ENCODE data around the gene SART3.
A peak's percentile ranks its signal among the peaks of the same experiment; 100 is the strongest.

Gene SART3

DNA sequence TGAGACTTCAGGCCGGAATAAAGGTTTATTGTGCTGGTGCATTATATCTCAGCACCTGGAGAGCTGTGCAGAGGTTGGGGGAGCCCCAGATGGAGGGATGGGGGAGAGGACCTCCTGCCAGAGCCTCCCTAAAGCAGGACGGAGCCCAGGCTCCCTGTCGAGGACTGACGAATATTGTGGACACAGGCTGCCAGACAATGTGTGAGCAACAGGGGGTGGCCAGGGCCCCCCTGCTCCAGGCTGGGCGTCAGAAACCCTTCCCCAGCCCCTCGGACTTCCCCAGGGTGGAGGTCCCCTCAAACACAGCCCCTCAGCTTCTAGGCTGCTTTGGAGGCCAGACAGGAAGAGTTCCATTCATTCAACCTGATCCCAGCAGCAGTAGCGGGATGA lies 28.9 kb upstream of the SART3 start:
- TF ChIP-seq CTCF (IDR thresholded peaks at IDR 0.05; ENCODE audit: low read depth, low read length): no peak
- no peak for DNase-seq (ENCODE audit: extremely low read depth, low read depth)

DNA sequence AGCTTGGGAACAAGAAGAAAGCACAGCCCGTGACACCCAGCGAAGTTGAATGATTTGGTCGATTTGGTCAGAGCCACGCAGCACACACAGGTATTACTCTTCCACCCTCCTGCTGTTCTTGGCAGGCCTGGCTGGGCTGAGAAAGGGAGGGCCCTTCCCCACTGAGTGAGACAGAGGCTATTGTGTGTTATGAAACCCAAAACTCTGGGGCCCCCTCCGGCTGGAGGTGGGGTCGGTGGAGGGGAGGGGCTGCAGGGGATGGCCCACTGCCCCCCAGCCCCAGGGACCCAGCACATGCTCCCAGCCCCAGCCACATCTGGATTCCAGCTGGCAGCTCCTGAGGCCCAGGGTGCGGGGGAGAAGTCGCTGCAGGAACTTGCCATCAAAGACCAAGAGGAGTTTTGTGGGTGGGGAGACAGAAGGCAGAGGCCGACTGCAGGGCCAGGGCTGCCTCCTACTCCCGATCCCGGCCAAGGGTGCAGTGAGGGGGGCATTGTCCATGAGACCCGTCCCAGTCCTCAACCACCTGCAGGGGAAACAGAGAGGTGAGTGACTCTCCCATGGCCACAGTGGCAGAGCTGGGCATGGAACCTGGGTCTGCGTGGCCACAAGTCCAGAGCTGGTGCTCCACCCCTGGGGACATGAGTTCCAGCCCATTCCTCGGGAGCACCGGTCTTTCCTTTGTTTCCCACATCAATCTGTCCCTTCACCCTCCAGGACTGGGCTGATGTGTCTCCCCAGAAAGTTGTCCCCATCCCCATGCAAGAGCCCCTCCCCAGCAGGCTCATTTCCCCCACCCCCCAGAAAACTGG lies 28.3 kb upstream of the SART3 start:
- no peak for TF ChIP-seq CTCF (IDR thresholded peaks at IDR 0.05; ENCODE audit: low read depth, low read length)
- peak; percentile 38 for DNase-seq (ENCODE audit: extremely low read depth, low read depth)

- no peak for TF ChIP-seq CTCF (IDR thresholded peaks at IDR 0.05; ENCODE audit: low read depth, low read length)
- no peak for DNase-seq (ENCODE audit: extremely low read depth, low read depth)
Observed at GRCh38 chr12:108587826-108588225, 26.9 kb upstream of the SART3 start.

DNA sequence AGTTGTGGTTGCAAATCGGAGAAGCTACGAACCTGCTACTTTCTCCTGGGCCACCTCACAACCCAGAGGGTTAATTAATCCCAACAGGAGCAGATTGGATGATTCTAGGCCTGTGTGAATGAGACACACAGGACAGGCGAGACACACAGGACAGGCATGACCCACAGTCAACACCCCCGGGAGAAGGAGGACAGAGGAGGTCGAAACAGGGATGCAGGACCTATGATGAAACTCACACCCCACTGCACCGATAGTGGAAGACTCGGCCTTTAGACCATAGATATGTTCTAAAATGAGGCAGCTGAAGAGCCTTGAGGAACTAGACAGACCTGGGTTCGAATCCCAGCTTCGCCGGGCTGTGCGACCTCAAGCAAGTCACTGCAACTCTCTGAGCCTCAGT lies 25.3 kb upstream of the SART3 start:
- no peak for DNase-seq (ENCODE audit: extremely low read depth, low read depth)
- no peak for TF ChIP-seq CTCF (IDR thresholded peaks at IDR 0.05; ENCODE audit: low read depth, low read length)

GRCh38 chr12:108585864-108586263 lies 24.9 kb upstream of the SART3 start:
- DNase-seq (ENCODE audit: extremely low read depth, low read depth): no peak
- TF ChIP-seq CTCF (IDR thresholded peaks at IDR 0.05; ENCODE audit: low read depth, low read length): no peak

DNA sequence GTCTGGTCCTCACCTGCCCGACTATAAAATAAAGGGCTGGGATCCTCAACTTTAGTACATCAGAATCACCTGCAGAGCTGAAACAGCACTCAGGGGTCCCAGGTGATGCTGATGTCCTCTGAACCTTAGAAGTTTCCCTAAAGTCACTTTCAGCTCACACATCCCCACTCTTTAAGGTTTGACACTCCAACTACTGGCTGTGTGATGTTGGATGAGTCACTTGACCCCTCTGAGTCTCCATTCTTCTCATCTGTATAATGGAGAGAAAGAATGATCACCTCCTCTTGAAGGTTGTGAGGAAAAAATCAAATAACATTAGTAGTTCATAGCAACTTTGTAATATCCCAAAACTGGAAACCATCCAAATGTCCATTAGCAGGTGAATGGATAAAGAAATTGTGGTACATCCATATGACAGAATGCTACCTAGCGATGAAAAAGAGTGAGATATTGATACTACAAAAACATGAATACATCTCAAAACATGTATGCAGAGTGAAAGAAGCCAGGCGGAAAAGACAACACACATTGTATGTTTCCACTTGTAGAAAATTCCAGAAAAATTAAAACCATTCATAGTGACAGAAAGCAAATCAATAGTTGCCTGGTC lies 23.6 kb upstream of the SART3 start:
- DNase-seq (ENCODE audit: extremely low read depth, low read depth): no peak
- no peak for TF ChIP-seq CTCF (IDR thresholded peaks at IDR 0.05; ENCODE audit: low read depth, low read length)

DNA sequence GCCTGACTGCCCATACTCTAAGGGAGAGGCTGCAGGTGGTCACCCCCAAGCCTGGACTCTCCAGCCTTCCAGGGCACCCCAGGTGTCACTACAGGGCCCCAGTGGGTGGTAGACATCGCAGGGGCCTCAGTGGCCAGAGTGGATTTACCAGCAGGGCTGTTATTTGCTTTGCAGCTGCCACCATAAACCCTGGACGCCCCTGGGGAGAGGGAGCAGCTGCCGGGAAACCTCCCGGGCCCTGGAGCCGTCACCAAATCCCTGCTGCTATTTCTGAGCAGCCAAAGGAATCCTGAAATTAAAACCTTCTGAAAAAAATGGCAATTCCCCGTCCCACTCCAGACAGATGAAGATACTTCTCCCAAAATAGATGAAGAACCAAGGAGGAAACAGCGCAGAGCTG lies 23.0 kb upstream of the SART3 start:
- no peak for TF ChIP-seq CTCF (IDR thresholded peaks at IDR 0.05; ENCODE audit: low read depth, low read length)
- no peak for DNase-seq (ENCODE audit: extremely low read depth, low read depth)
